HG02678 (cell line): Measurements from ENCODE around the gene ASZ1.

Experiments
- ATAC-seq: cut with Tn5 transposase; IDR thresholded peaks from one replicate; pipeline ENCODE4 v1.9.1; 2021; ENCODE audit warnings: mild to moderate bottlenecking, moderate library complexity; ENCODE audit not compliant: unreplicated experiment

Gene ASZ1

GRCh38 chr7:117347962-117348672 lies 79.2 kb downstream of the ASZ1 start:
- peak; percentile 90 for ATAC-seq

- ATAC-seq = no peak
Measured at GRCh38 chr7:117347480-117347879, 79.8 kb downstream of the ASZ1 start.

DNA sequence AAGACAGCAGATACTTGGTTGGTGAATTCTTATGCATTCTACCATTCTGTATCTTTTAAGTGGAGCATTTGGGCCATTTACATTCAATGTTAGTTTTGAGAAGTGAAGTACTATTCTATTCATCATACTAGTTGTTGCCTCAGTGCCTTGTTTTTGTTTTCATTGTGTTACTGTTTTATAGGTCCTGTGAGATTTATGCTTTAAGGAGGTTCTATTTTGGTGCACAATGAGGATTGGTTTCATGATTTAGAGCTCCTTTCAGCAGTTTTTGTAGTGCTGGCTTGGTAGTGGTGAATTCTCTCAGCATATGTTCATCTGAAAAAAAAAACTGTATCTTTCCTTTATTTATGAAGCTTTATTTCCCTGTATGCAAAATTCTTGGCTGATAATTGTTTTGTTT lies 81.1 kb downstream of the ASZ1 start:
- no peak for ATAC-seq

DNA sequence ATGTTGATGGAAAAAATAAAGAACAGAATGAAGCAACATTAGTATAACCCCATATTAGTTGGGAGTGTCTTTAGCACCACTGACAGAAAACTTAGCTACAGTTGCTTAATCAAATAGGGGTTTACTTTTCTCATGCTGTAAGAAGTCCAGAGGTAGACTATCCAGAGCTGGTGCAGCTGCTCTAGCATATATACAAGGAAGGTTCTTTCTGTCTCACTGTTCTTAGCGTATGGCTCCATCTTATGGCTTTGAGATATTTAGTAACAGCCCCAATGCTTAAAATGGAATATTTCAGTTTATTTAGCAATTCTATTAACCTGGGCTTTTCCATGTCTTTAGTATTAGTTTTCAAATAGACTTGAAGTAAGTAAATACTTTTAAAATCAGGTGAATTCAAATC lies 89.3 kb downstream of the ASZ1 start:
- no peak for ATAC-seq

- no peak for ATAC-seq
Measured at GRCh38 chr7:117333168-117333567, 94.1 kb downstream of the ASZ1 start.

DNA sequence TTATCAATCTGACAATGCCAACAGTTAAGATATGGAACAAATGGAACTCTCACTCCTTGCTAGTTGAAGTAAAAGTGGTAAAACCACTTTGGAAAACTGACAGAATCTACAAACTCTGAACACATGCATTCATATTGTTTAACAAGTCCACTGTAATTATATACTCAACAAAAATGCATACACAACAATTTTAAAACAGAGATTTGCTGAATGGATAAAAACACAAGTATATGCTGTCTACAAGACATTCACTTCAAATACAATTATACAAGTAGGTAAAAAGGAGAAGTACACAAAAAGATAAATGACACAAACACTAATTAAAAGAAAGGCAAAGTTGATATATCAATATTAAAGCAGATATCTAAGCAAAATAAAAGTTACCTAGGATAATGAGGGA lies 95.3 kb downstream of the ASZ1 start:
- no peak for ATAC-seq

DNA sequence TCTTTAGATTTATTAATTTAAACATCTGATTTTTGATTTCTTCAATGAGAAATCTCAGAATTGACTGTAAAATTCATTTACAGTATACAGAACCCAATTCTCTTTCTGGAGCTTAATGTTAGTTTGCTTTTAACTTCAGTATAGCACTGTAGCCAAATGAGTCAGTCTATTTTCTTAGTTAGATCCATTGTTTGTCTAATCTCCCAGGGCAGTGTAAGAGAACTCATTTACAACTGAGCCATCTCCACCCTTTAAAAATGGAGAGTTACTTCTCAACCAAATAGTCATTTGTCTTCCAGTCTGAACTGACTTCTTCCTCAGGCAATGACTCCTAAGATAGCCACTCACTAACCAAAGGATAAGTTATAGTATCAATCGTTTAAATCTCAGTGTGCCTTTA lies 101.5 kb downstream of the ASZ1 start:
- ATAC-seq = no peak

DNA sequence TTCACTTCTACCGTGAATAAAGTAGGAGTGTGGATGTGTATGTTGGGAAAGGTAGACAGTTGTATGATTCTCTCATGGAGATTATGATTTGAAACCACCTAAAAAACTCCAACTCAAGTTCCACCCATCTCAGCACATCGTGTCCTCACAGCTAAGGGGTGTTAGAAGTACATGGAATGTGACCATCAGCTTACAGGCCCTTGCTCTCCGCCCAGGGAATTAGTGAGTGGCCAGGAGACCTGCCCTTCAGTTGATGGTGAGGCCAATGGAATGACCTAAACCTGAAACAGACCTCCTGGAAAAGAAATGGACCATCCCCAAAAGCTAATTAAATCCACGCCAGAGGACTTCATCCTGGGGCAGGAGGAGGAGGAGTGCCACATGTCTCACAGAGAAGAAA lies 102.3 kb downstream of the ASZ1 start:
- no peak for ATAC-seq

DNA sequence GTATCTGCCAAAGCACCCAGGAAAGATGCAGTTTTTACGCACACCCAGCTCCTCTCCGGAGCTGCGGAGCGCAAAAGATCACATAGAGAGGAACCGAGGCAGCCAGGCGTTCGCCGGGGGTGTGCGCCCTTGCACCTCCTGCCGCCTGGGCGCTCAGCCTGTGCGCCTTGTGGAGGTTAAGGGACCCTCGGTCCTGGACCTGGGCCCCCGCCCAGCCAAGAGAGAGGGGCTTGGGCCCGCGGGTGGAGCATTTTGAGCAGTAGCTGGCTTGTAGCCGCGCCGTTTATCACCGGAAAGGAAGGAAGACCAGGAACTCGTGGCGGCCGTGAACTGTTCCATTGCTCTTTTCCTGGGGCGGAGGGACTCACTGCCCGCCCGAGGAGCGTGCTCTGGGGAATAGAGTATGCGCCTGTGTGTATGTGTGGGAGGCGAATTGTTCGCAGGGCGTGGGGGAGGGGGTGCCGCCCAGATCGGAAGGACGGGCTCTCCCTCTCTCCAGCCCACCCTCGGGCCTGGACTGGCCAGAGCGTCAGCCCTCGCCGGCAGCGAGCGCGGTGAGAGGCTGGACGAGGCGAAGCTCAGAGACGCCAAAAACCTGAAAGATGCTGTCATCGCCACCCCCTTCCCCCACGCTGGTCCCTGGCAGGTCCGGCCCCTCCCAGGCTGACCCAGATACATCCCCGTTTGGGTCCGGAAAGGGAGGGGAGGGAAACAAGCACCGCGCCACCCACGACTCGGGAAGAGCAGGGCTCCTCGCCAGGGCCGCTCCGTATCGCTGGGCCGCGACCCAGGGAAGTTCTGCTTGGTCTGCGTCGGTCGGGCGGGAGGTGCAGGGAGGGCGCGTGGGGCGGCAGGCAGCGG lies 103.2 kb downstream of the ASZ1 start:
- no peak for ATAC-seq

DNA sequence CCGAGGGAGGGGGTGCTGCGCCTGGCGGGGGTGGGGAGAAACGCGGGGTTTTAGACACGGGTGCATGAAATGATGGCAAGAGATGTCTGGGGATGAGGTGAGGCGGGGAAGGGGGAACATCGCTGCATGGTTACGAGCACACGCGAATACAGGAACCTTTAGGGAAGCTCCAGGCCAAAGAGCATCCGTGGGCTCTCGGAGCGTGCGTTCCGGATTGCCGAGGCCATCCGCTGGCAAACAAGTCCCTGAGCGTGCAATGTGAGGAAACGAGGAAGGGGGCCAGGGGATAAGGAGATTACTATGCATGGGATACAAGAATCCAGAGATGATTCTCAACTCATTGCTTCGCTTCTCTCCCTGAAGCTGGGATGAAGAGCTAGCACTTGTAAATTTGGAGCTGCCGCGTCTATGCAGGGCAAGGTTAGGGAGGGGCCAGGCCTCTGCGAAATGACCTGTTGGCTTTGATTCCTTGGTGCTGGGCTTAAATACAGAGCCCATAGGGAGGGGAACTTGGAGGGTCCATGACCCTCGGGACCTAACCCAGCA lies 103.9 kb downstream of the ASZ1 start:
- ATAC-seq = no peak

DNA sequence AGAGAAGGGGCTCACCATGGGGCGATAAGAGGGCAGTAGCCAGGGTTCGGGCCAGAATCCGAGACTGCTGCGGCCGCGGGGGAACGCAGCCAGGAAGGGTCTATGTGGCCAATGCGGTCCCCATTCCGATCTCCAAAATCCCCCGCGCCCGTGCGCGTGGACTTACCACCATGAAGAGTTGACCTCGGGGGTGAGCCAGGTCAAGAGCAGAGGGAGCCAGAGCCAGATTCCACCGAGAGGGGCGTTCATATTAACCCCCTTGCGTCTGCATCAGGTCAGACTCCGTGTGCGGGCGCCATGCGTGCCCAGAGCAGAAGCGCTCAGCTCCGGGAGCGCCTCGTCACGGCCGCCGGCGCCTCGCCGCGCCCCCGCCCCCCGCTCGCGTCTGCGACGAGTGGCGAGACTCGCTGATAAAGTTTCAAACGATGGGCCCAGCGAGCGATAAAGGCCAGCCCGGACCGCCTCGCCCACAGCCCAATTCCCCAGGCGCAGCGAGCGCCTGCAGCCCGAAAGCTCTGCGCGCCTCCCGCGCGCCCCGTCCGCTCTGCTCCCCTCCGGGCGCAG lies 104.5 kb downstream of the ASZ1 start, which contains the start of gene WNT2:
Gene WNT2, minus strand, starts transcription at position 318 of the 564 bp plus-strand sequence. Its CDS starts 69 bp downstream, at position 249.
- ATAC-seq = no peak

- no peak for ATAC-seq
Measured at GRCh38 chr7:117320523-117320922, 106.8 kb downstream of the ASZ1 start.

DNA sequence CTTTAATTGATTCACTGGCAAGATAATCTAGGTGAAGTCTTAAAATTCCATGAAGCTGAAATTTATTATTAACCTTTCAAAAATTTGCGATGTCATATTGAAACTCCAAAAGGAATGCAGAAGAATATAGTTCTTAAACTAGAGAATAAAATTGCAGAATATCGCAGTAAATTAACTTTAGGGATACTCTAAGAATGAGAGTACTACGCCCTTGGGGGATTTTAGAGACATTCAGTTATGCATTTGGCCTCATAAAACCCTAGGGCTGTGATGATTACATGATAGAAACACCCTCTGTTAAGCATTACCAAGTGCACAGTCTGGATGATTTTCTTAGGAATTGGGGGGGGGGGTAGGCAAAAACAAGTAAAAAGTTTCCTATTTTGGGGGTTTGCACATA lies 108.1 kb downstream of the ASZ1 start:
- ATAC-seq = no peak

DNA sequence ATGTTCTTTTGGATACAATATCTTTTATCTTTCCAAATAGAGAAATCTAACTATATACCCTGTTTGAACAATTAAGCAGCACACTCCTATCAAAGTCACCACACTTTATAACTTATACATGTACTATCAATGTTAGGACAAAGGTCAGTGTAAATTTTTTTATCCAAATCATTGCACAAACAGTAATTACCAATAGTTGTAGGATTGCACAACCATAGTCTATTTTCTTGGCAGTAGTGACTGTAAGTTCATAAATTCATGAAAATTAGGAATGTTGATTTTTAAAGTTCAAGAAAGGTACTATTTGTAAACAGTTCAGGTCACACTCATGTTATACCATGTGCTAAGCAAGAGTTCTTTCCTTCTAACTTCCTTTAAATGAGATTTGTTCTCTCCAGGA lies 113.7 kb downstream of the ASZ1 start:
- no peak for ATAC-seq
